ENCODE data around the gene CDADC1.

CDADC1 gene

DNA sequence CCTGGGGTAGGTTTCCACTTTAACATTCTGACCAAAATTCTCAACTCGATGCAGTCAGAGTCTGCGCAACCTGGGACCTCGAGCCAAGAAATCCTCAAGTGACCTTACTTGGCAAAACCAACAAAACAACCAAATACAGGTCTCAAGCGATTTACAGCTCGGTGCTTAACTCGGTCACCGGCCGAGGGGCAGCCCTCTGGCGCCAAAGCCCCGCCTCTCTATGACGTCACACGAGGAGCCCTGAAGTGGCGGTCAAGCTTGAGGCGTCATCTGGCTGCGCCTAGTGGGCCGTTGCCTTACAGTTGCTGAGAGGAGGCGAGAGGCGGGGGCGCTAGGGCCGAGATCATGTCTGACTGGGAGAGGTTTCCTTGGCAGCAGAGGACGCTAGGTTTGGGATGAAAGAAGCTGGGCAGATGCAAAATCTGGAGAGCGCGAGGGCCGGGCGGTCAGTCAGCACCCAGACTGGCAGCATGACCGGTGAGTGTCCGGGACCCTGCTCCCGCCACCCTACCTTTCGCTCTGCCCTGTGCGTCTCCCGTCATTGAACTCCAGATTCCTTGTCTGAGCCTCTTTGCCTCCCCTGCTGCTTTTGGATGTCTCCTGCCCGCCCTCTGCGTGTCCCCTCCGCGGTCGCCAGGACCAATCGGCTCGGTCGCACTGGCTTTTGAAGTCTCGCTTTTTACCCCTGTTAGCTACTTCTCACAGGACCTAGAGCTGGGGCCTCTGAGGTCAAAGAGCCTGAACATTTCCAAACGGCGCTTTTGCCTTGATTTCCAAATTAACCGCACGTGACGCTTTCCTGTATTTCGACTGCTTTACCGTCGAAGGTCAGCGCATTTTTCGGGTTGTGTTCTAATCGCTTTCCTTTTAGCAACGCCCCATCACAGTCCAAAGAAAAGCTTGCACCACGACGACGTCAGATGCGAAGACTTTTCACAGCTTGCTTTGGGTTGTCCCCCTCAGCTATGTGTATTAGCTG is at the start of gene CDADC1:
Gene CDADC1 (plus strand): TSS at position 283 of the 979 bp plus-strand sequence. CDS start 113 bp downstream, at position 396.
- peak; percentile 97 for DNase-seq (ENCODE audit: low spot score)

DNA sequence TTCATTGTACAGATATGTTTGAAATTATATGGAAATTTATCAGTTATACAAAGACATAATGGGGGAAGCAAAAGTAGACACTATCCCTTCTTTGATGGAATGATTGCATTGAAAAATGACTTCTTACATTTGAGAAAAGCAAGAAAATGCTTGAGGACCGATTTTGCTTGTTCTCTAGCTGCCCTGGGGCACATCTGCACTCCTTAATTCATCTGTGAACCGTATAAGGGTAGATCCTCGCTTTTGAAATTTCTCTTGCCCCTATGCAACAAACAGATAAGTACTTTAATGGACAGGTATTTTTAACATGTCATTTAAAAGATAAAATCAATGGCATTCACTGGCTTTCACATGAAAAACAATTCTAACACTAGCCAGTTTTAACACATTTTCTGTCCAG is 41.1 kb upstream of the CDADC1 start:
- no peak for DNase-seq (ENCODE audit: low spot score)

GRCh38 chr13:49208619-49209018 is 39.1 kb upstream of the CDADC1 start:
- DNase-seq (ENCODE audit: low spot score): no peak

- DNase-seq (ENCODE audit: low spot score): no peak
Measured at GRCh38 chr13:49210114-49210513, 37.6 kb upstream of the CDADC1 start.

- no peak for DNase-seq (ENCODE audit: low spot score)
Measured at GRCh38 chr13:49210669-49211068, 37.1 kb upstream of the CDADC1 start.

GRCh38 chr13:49213539-49213938 is 34.2 kb upstream of the CDADC1 start:
- no peak for DNase-seq (ENCODE audit: low spot score)

DNA sequence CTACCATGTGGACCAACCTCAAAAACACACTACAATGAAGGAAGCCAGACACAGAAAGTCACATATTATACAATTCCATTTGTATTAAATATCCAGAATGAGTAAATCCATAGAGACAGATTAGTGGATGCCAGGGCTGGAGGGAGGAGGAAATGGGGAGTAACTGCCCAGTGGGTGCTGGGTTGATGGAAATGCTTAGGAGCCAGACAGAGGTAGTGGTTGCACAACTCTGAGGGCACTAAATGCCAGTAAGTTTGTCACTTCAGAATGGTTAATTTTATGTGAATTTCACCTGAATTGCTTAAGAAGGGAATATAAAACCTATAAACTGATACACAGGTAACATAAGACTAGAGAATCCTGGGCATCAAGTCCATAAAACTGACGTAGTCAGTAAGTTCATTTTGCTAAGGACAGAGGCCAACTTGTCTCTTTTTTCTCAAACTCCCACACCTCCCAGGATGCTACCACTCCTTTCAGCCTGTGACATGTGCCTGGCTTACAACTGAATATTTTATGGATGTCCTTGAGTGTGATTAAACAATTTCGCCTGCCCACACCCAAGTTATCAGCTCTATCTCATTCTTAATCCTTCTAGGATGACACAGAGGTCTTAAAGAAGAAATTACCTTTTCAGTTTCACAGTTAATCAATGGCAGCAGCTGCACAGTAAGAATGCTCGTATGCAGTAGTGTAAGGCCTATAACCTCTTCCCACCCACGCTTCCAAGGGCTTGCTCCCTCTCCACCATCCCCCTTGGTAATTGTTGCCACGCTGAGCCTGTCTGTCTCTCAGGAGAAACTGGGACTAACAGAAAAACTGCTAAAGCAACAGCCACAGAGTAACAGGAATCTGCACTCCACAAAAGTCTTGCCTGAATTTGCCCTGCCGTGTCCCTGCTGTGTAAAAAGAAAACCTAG is 33.5 kb upstream of the CDADC1 start:
- DNase-seq (ENCODE audit: low spot score): no peak

- DNase-seq (ENCODE audit: low spot score): no peak
Measured at GRCh38 chr13:49214917-49215376, 32.8 kb upstream of the CDADC1 start.

- DNase-seq (ENCODE audit: low spot score): no peak
Measured at GRCh38 chr13:49216334-49216733, 31.4 kb upstream of the CDADC1 start.

DNA sequence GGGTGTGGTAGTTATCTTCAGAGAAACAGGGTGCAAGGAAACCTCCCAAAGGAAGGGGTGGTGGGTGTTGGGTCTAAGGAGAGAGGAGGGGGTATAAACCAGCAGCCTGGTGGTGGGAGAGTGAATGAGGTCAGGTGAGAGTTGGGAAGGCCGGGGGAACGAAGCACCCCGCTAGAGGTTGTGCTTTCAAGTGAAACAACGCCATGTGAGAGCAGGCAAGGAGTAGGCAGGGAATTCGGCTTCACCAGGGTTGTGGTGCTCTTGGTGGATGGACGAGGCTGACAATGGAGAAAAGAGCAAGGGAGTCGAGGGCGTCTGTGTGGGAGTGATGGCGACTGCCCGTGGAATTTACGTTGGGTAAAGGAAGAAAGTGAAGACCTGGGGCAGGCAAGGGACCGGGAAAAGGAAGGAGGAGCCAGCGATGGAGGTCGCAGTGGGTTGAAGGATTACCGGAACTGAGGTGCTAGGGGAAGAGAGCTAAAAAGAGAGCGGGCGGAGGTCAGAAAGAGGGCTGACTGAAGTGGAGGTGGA is 29.7 kb upstream of the CDADC1 start:
- DNase-seq (ENCODE audit: low spot score): no peak

- no peak for DNase-seq (ENCODE audit: low spot score)
Measured at GRCh38 chr13:49218493-49219051, 29.2 kb upstream of the CDADC1 start.

DNA sequence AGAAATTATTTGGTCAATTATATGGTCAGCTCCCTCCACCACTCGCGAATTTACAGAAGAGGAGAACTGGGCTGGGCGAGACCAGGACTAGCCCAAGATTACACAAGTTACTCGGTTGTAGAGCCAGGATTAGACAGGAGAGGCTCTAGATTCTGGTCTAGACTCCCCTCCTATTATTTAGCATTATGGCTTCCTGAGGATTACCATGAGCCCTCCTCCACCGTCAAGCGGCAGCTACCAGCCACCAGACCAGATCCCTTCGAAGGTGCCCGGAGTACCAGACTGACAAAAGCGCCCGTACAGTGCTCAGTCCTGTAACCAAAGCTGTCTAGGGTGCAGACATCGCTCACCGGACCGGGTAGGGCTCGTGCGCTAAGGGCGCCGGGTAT is 28.1 kb upstream of the CDADC1 start:
- DNase-seq (ENCODE audit: low spot score): no peak

DNA sequence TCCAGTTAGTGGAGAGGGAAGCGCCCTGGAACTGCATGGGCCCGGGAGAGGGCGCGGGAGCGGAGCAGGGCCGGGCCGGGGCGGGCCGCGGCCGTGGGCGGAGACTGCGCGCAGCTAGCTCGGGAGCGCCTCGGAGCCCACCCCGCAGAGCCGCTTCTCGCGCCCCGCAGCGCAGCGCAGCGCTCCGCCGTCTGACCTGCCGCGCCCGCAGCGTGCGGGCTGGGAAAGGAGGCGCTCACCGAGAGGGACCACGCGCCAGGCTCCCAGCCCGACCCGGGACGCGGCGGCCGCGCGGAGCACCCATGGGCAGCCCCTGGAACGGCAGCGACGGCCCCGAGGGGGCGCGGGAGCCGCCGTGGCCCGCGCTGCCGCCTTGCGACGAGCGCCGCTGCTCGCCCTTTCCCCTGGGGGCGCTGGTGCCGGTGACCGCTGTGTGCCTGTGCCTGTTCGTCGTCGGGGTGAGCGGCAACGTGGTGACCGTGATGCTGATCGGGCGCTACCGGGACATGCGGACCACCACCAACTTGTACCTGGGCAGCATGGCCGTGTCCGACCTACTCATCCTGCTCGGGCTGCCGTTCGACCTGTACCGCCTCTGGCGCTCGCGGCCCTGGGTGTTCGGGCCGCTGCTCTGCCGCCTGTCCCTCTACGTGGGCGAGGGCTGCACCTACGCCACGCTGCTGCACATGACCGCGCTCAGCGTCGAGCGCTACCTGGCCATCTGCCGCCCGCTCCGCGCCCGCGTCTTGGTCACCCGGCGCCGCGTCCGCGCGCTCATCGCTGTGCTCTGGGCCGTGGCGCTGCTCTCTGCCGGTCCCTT is 27.5 kb upstream of the CDADC1 start, which contains the start of gene MLNR:
Gene MLNR (plus strand): TSS at position 303 of the 820 bp plus-strand sequence. CDS start 0 bp downstream, at position 303.
- DNase-seq (ENCODE audit: low spot score): no peak

DNA sequence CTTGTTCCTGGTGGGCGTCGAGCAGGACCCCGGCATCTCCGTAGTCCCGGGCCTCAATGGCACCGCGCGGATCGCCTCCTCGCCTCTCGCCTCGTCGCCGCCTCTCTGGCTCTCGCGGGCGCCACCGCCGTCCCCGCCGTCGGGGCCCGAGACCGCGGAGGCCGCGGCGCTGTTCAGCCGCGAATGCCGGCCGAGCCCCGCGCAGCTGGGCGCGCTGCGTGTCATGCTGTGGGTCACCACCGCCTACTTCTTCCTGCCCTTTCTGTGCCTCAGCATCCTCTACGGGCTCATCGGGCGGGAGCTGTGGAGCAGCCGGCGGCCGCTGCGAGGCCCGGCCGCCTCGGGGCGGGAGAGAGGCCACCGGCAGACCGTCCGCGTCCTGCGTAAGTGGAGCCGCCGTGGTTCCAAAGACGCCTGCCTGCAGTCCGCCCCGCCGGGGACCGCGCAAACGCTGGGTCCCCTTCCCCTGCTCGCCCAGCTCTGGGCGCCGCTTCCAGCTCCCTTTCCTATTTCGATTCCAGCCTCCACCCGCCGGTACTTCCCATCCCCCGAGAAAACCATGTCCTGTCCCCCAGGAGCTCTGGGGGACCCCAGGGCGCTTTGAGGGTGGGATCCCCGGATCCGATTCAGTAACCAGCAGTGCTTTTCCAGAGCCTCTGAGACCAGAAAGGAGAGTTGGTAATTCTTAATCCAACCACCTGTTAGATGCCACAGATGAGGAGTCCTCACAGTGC is 26.7 kb upstream of the CDADC1 start:
- no peak for DNase-seq (ENCODE audit: low spot score)

DNA sequence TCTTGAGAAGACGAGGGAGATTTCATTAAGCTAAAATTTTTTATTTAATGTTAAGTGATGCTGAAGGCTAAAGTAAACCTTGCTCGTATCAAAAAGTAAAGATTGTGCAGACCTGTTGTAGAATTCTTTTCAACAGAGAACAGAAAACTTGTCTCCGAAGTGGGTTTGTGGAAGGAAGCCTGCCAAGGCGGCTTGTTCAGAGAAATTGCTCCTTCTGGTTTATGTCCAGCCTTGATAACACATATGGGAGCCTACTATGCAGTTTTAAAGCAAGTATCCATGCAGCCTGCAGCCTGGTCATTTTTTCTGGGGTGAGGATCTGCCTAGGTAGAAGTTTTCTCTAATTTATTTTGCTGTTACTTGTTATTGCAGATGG is 26.1 kb upstream of the CDADC1 start:
- no peak for DNase-seq (ENCODE audit: low spot score)

- no peak for DNase-seq (ENCODE audit: low spot score)
Measured at GRCh38 chr13:49225223-49226042, 22.3 kb upstream of the CDADC1 start.

DNA sequence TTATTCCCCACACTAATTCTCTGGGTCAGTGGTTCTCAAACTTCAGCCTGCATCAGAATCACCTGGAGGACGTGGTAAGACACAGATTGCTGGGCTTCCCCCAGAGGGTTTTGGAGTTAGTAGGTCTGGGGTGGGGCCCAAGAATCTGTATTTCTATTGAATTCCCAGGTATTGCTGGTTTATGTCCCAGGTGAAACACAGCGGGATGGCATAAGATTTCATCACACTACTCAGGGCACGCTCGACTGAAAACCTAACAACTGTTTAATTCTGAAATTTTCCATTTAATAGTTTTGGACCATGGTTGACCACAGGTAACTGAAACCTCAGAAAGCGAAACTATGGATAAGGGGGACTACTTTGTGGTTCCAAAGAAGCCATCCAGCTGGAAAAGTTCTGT is 21.1 kb upstream of the CDADC1 start:
- no peak for DNase-seq (ENCODE audit: low spot score)

GRCh38 chr13:49234741-49235140 is 13.0 kb upstream of the CDADC1 start:
- no peak for DNase-seq (ENCODE audit: low spot score)

GRCh38 chr13:49235856-49236431 is 11.8 kb upstream of the CDADC1 start:
- no peak for DNase-seq (ENCODE audit: low spot score)
